Measurements from ENCODE around the gene FAR2. TPM values are rescaled to one million over a fixed set of nuclear protein-coding genes. Genes with fewer than 3 reads are reported as not detected.
"Not testable (repeated sequence)": the region's sequence is repeated elsewhere in the genome, so short reads cannot be mapped to it uniquely, and the experiment has no call there.

The FAR2 gene
- total RNA-seq, 1 donor from 2014 or later = 5.4 TPM

GRCh38 chr12:29283969-29284700 lies 135.1 kb downstream of the FAR2 start:
- Mint-ChIP-seq H3K27me3 (ENCODE audit: insufficient read depth) (no peaks in the 10 kb centered on the region), H3K36me3 (ENCODE audit: low read depth) (peaks cover 3% of the 10 kb centered on the region), H3K27ac (no peak overlapping the region), H3K9me3 (no peaks in the 10 kb centered on the region), H3K4me1 (ENCODE audit: low read depth) (no peaks in the 10 kb centered on the region), H3K4me3 (no peak overlapping the region)
- intact Hi-C loops (cut with micrococcal nuclease) = no loop called here
- DNase-seq (ENCODE audit: low spot score) = no peak

DNA sequence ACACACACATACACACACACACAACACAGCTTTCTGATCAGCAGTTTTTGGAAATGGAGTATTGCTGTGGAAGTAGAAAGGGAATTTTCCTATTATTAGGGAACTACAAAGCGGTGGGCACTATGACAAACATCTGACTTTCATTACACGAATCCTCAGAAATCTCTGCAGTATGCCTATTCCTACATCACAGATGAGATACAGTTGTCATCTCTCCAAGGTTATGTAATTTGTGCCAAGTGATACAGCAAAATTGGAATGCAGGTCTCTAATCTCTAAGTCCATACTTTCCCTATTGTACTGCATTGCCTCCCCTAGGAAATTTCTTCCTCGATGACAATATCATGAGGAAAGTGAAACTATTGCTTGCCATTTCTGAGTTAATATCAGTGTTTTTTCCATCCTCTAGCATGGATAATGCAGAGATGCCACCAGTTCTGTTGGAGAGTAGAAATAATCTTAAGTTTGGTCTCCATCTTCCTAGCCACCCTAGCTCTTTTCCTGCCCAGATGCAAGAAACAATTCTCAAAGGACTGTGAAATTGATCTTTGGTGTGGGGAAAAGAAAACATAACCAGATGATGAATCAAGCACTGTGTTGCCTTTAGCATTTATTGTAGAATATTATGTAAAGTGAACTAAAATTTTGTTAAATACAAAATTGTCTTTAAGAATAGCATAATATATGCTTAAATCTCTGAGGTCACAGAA lies 137.2 kb downstream of the FAR2 start:
- Mint-ChIP-seq H3K36me3 (ENCODE audit: low read depth) (peaks cover 3% of the 10 kb centered on the region), H3K4me1 (ENCODE audit: low read depth) (no peaks in the 10 kb centered on the region), H3K27ac (no peak overlapping the region), H3K4me3 (no peak overlapping the region), H3K9me3 (peaks cover 5% of the 10 kb centered on the region), H3K27me3 (ENCODE audit: insufficient read depth) (no peaks in the 10 kb centered on the region)
- no peak for DNase-seq (ENCODE audit: low spot score)
- intact Hi-C loops (cut with micrococcal nuclease) = no loop called here

- Mint-ChIP-seq H3K9me3 (peaks cover 5% of the 10 kb centered on the region), H3K27me3 (ENCODE audit: insufficient read depth) (no peaks in the 10 kb centered on the region), H3K4me1 (ENCODE audit: low read depth) (no peaks in the 10 kb centered on the region), H3K4me3 (no peak overlapping the region), H3K27ac (no peak overlapping the region), H3K36me3 (ENCODE audit: low read depth) (no peaks in the 10 kb centered on the region)
- no peak for DNase-seq (ENCODE audit: low spot score)
- intact Hi-C loops (cut with micrococcal nuclease) = no loop called here
These were observed 138.5 kb downstream of the FAR2 start for GRCh38 chr12:29287622-29288021.

DNA sequence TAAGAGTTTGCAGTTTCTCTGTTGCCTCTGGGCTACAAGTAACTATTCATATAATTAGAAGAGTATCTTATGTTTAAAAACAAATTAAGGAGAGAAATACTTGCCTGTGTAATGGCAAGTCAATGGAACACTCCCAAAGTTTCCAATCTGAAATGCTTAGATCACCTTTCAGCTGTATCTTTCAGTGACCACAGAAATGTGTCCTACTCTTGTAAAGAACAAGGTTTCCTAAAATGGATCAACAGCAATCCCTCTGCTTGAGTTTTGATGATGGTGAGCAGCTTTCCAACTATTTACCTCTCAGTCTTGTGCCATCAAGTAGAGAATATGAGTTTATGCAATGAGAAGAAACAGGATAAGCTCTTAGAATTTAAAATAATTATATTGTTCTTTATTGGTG lies 139.0 kb downstream of the FAR2 start:
- H3K4me1 Mint-ChIP-seq (ENCODE audit: low read depth) = no peaks in the 10 kb centered on the region
- H3K9me3 Mint-ChIP-seq = peaks cover 5% of the 10 kb centered on the region
- H3K36me3 Mint-ChIP-seq (ENCODE audit: low read depth) = no peaks in the 10 kb centered on the region
- DNase-seq (ENCODE audit: low spot score) = no peak
- H3K27me3 Mint-ChIP-seq (ENCODE audit: insufficient read depth) = no peaks in the 10 kb centered on the region
- H3K4me3 Mint-ChIP-seq = no peak overlapping the region
- intact Hi-C loops (cut with micrococcal nuclease) = no loop called here
- no peak overlapping the region for H3K27ac Mint-ChIP-seq

- not testable (repeated sequence) for DNase-seq (ENCODE audit: low spot score)
These were observed 141.4 kb downstream of the FAR2 start for GRCh38 chr12:29290475-29290874.

DNA sequence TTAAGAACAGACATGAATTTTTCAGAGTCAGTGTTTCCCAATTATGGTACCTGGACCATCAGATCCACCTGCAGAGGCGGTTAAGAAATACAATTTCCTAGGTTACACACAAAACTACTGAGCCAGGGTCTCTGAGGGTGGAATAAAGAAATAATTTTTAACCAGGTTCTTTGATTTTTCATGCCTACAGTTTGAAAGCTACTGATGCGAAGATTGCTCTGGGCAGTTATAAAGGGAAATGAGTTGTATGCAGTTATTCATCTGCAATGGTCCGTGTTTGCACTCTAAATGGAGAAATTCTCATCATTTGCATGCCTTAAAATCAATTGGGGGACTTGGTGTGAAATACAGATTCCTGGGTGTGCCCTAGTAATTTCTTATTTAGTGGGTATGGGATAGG lies 142.1 kb downstream of the FAR2 start:
- Mint-ChIP-seq H3K27me3 (ENCODE audit: insufficient read depth) (no peaks in the 10 kb centered on the region), H3K4me3 (no peak overlapping the region), H3K9me3 (peaks cover 5% of the 10 kb centered on the region), H3K36me3 (ENCODE audit: low read depth) (no peaks in the 10 kb centered on the region), H3K4me1 (ENCODE audit: low read depth) (no peaks in the 10 kb centered on the region), H3K27ac (no peak overlapping the region)
- DNase-seq (ENCODE audit: low spot score) = no peak
- intact Hi-C loops (cut with micrococcal nuclease) = no loop called here

More at GRCh38 chr12:29290475-29290874, 141.4 kb downstream of the FAR2 start:
- H3K36me3 Mint-ChIP-seq (ENCODE audit: low read depth); H3K27me3 Mint-ChIP-seq (ENCODE audit: insufficient read depth); intact Hi-C loops (cut with micrococcal nuclease); H3K4me3 Mint-ChIP-seq; H3K4me1 Mint-ChIP-seq (ENCODE audit: low read depth); H3K9me3 Mint-ChIP-seq; H3K27ac Mint-ChIP-seq: not testable (repeated sequence)

GRCh38 chr12:29299633-29300032 lies 150.6 kb downstream of the FAR2 start:
- H3K27me3 Mint-ChIP-seq (ENCODE audit: insufficient read depth) = no peaks in the 10 kb centered on the region
- no peak overlapping the region for H3K4me3 Mint-ChIP-seq
- H3K27ac Mint-ChIP-seq = no peak overlapping the region
- H3K9me3 Mint-ChIP-seq = no peaks in the 10 kb centered on the region
- H3K36me3 Mint-ChIP-seq (ENCODE audit: low read depth) = no peaks in the 10 kb centered on the region
- H3K4me1 Mint-ChIP-seq (ENCODE audit: low read depth) = no peaks in the 10 kb centered on the region
- intact Hi-C loops (cut with micrococcal nuclease) = no loop called here
- DNase-seq (ENCODE audit: low spot score) = no peak

DNA sequence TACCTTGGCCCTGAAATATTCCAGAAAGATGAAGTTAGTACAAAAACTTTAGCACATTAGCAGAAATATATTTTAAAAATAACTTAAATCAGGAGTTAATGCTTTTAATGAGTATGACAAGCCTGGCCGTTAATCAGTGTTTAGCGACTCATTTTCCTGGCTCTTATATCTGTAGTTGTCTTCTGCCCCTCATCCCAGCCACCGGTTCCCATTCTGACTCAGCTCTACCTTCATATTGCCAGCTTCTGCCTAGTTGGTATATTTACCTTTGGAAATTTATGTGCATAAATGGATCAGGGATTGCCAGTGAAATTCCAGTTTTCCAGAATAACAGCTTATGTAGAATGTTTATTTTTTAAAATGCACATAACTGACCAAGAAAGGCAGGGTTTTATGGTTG lies 152.0 kb downstream of the FAR2 start:
- H3K9me3 Mint-ChIP-seq = no peaks in the 10 kb centered on the region
- H3K27ac Mint-ChIP-seq = no peak overlapping the region
- no peaks in the 10 kb centered on the region for H3K4me1 Mint-ChIP-seq (ENCODE audit: low read depth)
- intact Hi-C loops (cut with micrococcal nuclease) = no loop called here
- no peaks in the 10 kb centered on the region for H3K36me3 Mint-ChIP-seq (ENCODE audit: low read depth)
- no peaks in the 10 kb centered on the region for H3K27me3 Mint-ChIP-seq (ENCODE audit: insufficient read depth)
- no peak overlapping the region for H3K4me3 Mint-ChIP-seq
- DNase-seq (ENCODE audit: low spot score) = no peak

DNA sequence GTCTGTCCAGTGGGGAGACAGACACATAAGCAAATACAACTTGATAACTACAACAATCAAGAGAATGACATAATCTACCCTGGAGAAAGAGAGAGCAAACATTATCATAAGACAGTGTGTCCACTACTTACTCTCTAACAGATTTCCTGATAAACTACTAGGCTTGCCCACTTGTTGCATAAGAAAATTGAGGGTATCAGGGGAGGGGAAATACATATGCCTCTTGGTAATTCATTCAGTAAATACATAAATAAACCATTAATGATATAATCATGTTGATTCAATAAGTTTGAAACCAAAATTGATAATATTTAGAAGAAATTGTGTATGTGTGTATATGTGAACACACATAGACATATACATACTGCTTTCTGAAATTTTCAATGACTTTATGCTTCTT lies 155.3 kb downstream of the FAR2 start:
- Mint-ChIP-seq H3K9me3 (no peaks in the 10 kb centered on the region), H3K27ac (no peak overlapping the region), H3K4me1 (ENCODE audit: low read depth) (no peaks in the 10 kb centered on the region), H3K4me3 (no peak overlapping the region), H3K27me3 (ENCODE audit: insufficient read depth) (no peaks in the 10 kb centered on the region), H3K36me3 (ENCODE audit: low read depth) (no peaks in the 10 kb centered on the region)
- no peak for DNase-seq (ENCODE audit: low spot score)
- intact Hi-C loops (cut with micrococcal nuclease) = no loop called here

DNA sequence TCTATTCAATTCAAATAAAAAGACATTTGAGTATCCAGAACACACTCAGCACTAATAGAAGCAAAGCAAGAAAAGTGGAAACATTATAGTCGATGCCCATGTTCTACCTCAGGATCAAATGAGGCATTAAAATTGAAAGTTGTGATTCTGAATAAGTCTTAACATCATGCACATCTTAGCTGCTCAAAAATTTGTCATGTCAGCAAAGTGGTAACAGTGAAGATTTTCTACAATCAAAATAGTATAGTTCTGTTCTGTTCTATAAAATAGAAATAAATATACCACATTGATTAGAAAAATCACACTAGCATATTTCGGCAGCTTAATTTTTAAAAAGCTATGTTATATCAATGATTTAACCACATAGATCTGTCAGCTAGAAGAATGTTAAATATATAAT lies 157.2 kb downstream of the FAR2 start:
- H3K27ac Mint-ChIP-seq = no peak overlapping the region
- no peaks in the 10 kb centered on the region for H3K36me3 Mint-ChIP-seq (ENCODE audit: low read depth)
- no peak for DNase-seq (ENCODE audit: low spot score)
- H3K9me3 Mint-ChIP-seq = no peaks in the 10 kb centered on the region
- no peaks in the 10 kb centered on the region for H3K27me3 Mint-ChIP-seq (ENCODE audit: insufficient read depth)
- H3K4me1 Mint-ChIP-seq (ENCODE audit: low read depth) = no peaks in the 10 kb centered on the region
- no peak overlapping the region for H3K4me3 Mint-ChIP-seq
- intact Hi-C loops (cut with micrococcal nuclease) = no loop called here

- intact Hi-C loops (cut with micrococcal nuclease) = no loop called here
- no peak overlapping the region for H3K4me3 Mint-ChIP-seq
- no peak for DNase-seq (ENCODE audit: low spot score)
- no peaks in the 10 kb centered on the region for H3K36me3 Mint-ChIP-seq (ENCODE audit: low read depth)
- H3K27me3 Mint-ChIP-seq (ENCODE audit: insufficient read depth) = no peaks in the 10 kb centered on the region
- H3K27ac Mint-ChIP-seq = no peak overlapping the region
- H3K9me3 Mint-ChIP-seq = no peaks in the 10 kb centered on the region
- H3K4me1 Mint-ChIP-seq (ENCODE audit: low read depth) = no peaks in the 10 kb centered on the region
These were observed 157.6 kb downstream of the FAR2 start for GRCh38 chr12:29306682-29307081.

DNA sequence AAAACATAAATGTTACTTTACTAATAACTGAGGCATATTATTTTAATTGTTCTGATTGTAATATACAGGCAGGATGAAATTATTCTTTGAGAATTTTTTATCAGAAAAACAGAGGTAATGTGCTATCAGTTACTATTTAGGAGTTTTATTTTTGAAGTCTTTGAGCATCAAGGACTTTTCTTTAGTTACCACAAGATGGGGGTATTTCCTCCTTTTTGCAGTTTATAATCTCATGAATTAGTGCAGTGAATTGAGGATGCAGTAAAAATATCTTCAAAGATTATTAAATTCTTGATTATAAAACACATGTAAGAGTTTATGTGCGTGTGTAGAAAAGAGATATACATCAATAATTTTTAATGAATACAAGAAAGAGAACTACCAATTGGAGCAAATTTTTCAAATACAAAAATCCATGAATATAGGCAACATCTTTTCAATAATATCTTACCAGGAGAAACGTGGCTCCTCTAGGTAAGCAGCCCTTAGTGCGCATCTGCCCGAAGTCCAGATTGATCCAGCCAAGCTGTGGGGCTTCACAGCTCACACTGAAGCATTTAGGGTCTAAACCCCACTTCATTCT lies 160.3 kb downstream of the FAR2 start:
- intact Hi-C loops (cut with micrococcal nuclease) = no loop called here
- H3K27me3 Mint-ChIP-seq (ENCODE audit: insufficient read depth) = no peaks in the 10 kb centered on the region
- no peaks in the 10 kb centered on the region for H3K4me1 Mint-ChIP-seq (ENCODE audit: low read depth)

DNA sequence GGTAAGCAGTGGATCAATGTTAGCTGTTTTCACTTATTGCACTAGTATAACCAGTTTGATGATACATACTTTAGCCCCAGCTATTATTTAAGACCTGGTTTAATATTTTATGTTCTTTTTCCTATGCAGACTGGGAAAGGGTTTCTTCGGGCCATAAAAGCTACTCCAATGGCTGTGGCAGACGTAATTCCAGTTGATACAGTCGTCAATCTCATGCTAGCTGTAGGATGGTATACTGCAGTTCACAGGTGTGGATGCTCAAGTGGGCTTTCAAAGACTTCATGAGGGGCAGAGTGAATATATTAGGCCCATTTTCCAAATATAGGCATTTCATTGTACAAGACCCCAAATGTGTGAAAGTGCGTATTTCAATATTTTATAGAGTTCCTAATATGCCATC lies 161.8 kb downstream of the FAR2 start:
- no peaks in the 10 kb centered on the region for H3K9me3 Mint-ChIP-seq
- H3K4me3 Mint-ChIP-seq = no peak overlapping the region
- H3K36me3 Mint-ChIP-seq (ENCODE audit: low read depth) = no peaks in the 10 kb centered on the region
- peaks cover 3% of the 10 kb centered on the region for H3K27me3 Mint-ChIP-seq (ENCODE audit: insufficient read depth)
- intact Hi-C loops (cut with micrococcal nuclease) = no loop called here
- no peak overlapping the region for H3K27ac Mint-ChIP-seq
- no peak for DNase-seq (ENCODE audit: low spot score)
- H3K4me1 Mint-ChIP-seq (ENCODE audit: low read depth) = no peaks in the 10 kb centered on the region

More for the DNA sequence above, 160.3 kb downstream of the FAR2 start:
- Mint-ChIP-seq H3K9me3 (no peaks in the 10 kb centered on the region), H3K36me3 (ENCODE audit: low read depth) (no peaks in the 10 kb centered on the region), H3K4me3 (no peak overlapping the region), H3K27ac (no peak overlapping the region)
- DNase-seq (ENCODE audit: low spot score) = no peak
